Suppressor macrophage treated with lipopolysaccharide for 1 hour (primary cell): ENCODE data around the gene TMUB2.
"Not testable (repeated sequence)": the region's sequence is repeated elsewhere in the genome, so short reads cannot be mapped to it uniquely, and the experiment has no call there.

Experiments
- DNase-seq, 3 donors: peaks; one replicate each; pipeline ENCODE4 v3.0.0-alpha.2; 2020 to 2022

The TMUB2 gene

GRCh38 chr17:44186307-44187130 lies at the start of gene TMUB2:
Gene TMUB2 (plus strand): TSS chr17:44186972. CDS start chr17:44187709, 737 bp downstream.
- peak; percentile 100 for DNase-seq

GRCh38 chr17:44137891-44138709 lies 48.7 kb upstream of the TMUB2 start:
- peak; percentile 95 to 97 (median 96) for DNase-seq

- not testable (repeated sequence) for DNase-seq
Observed at GRCh38 chr17:44143921-44144320, 42.9 kb upstream of the TMUB2 start.

GRCh38 chr17:44144966-44145739 lies 41.6 kb upstream of the TMUB2 start:
- no peak for DNase-seq

GRCh38 chr17:44146375-44147346 lies 40.1 kb upstream of the TMUB2 start:
- DNase-seq: peak; percentile 66 to 85 (median 83)

- no peak for DNase-seq
Observed at GRCh38 chr17:44147812-44148211, 39.0 kb upstream of the TMUB2 start.

GRCh38 chr17:44149066-44149465 lies 37.7 kb upstream of the TMUB2 start:
- DNase-seq: peak; percentile 13 to 31 (median 25)

- no peak for DNase-seq
Observed at GRCh38 chr17:44149750-44150329, 36.9 kb upstream of the TMUB2 start.

GRCh38 chr17:44152875-44153274 lies 33.9 kb upstream of the TMUB2 start:
- DNase-seq: no peak

GRCh38 chr17:44155488-44155887 lies 31.3 kb upstream of the TMUB2 start:
- no peak for DNase-seq

GRCh38 chr17:44159519-44160210 lies 27.1 kb upstream of the TMUB2 start:
- DNase-seq: no peak

- DNase-seq: no peak
Observed at GRCh38 chr17:44164476-44164875, 22.3 kb upstream of the TMUB2 start.

- no peak for DNase-seq
Observed at GRCh38 chr17:44167181-44167861, 19.5 kb upstream of the TMUB2 start.

- DNase-seq: no peak
Observed at GRCh38 chr17:44170135-44170498, 16.7 kb upstream of the TMUB2 start.

- no peak for DNase-seq
Observed at GRCh38 chr17:44170499-44171201, 16.1 kb upstream of the TMUB2 start, which contains the start of gene ASB16. Gene ASB16 (plus strand): TSS chr17:44170704. CDS start chr17:44170790, 86 bp downstream.

- no peak for DNase-seq
Observed at GRCh38 chr17:44171931-44172455, 14.8 kb upstream of the TMUB2 start.

GRCh38 chr17:44174427-44174826 lies 12.3 kb upstream of the TMUB2 start:
- DNase-seq: no peak

GRCh38 chr17:44176257-44176656 lies 10.5 kb upstream of the TMUB2 start:
- no peak for DNase-seq
